ENCODE measurements around the gene MRFAP1L1. TPM values are rescaled to one million over a fixed set of nuclear protein-coding genes. Genes with fewer than 3 reads are reported as not detected.

The MRFAP1L1 gene
- total and polyA plus RNA-seq, 9 of the 15 experiments (the other 6 are each of a cell fraction or from before 2014, with no cell fraction given) = 37.6 to 111 (median 83.8) TPM

DNA sequence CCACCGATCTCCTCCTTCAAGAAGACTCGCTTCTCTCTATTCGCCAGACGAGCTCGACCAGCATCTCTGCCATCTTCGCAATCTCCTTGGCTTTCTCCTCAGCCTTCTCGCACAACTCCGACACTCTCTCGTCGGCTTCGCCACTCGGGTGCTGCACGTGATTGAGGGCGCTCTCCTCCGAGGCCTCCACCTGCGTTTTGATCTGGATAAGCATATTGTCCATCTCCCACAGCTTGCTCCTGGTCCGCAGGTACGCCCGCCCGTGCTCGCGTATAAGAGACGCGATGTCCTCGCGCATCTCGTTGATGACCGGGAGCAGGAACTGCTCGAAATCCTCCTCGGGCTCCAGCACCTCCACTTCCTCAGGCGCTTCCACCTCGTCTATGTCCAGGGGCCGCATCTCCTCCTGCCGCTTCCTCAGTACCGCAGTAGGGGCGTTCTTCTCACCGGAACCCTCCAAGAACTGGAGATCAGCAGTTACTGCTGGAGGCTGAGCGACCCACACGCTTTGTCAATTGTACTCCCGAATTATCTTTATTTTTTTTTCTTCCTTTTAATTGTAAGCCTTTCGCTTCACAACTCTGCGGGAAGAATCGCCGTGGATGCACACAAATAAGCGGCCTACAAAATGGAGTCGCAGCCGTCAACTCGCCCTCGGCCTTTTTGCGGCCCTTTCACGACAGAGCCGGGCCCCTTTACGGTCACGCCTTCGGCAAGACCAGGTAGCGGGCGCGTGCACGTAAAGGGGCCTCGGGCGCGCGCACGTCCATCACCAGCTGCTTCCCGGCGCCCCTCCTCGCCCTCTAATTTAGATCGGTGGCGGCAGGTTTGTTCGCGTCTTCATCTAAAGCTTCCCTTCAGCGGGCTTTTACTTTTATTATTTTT lies at the start of gene MRFAP1L1 (continued):
- TF ChIP-seq ZNF408 (CRISPR knock-in tag; IDR thresholded peaks at IDR 0.05; ENCODE audit: low read depth) (no peak), CBX2 (IDR thresholded peaks at IDR 0.05; ENCODE audit: insufficient read depth, low read length, poor library complexity, severe bottlenecking) (no peak), RCOR1 (IDR thresholded peaks at IDR 0.05; ENCODE audit: borderline replicate concordance in 1 of 2, low read depth in 2 of 2, low read length in 2 of 2) (no peak; a peak in 1 of 4 replicates), NFE2 (IDR thresholded peaks at IDR 0.05; ENCODE audit: low read depth) (no peak), ZNF668 (CRISPR knock-in tag; IDR thresholded peaks at IDR 0.05) (no peak), ZNF507 (tag; conservative IDR thresholded peaks at IDR 0.05) (no peak), HMGN3 (IDR thresholded peaks at IDR 0.05; ENCODE audit: borderline replicate concordance, extremely low read depth, insufficient read length, low read depth, low read length) (no peak), HDGF (IDR thresholded peaks at IDR 0.05) (no peak), SMAD2 (IDR thresholded peaks at IDR 0.05; ENCODE audit: low read depth, low read length) (no peak), FOXM1 (IDR thresholded peaks at IDR 0.05; ENCODE audit: low read depth) (0 out of 2 replicates have a peak, but pooled peaks have one; percentile 4), FOXM1 (CRISPR knock-in tag; IDR thresholded peaks at IDR 0.05; ENCODE audit: low read depth) (no peak), HNRNPK (IDR thresholded peaks at IDR 0.05; ENCODE audit: low read depth, low read length, poor library complexity, severe bottlenecking) (no peak), ZNF830 (CRISPR knock-in tag; IDR thresholded peaks at IDR 0.05) (no peak), BHLHE40 (IDR thresholded peaks at IDR 0.05; ENCODE audit: low read length) (peak; percentile 84)
- TF ChIP-seq, protein P1, sequence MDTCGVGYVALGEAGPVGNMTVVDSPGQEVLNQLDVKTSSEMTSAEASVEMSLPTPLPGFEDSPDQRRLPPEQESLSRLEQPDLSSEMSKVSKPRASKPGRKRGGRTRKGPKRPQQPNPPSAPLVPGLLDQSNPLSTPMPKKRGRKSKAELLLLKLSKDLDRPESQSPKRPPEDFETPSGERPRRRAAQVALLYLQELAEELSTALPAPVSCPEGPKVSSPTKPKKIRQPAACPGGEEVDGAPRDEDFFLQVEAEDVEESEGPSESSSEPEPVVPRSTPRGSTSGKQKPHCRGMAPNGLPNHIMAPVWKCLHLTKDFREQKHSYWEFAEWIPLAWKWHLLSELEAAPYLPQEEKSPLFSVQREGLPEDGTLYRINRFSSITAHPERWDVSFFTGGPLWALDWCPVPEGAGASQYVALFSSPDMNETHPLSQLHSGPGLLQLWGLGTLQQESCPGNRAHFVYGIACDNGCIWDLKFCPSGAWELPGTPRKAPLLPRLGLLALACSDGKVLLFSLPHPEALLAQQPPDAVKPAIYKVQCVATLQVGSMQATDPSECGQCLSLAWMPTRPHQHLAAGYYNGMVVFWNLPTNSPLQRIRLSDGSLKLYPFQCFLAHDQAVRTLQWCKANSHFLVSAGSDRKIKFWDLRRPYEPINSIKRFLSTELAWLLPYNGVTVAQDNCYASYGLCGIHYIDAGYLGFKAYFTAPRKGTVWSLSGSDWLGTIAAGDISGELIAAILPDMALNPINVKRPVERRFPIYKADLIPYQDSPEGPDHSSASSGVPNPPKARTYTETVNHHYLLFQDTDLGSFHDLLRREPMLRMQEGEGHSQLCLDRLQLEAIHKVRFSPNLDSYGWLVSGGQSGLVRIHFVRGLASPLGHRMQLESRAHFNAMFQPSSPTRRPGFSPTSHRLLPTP (IDR thresholded peaks at IDR 0.05; ENCODE audit: borderline replicate concordance, extremely low read depth, insufficient read length) = no peak
- TF ChIP-seq, protein P2, sequence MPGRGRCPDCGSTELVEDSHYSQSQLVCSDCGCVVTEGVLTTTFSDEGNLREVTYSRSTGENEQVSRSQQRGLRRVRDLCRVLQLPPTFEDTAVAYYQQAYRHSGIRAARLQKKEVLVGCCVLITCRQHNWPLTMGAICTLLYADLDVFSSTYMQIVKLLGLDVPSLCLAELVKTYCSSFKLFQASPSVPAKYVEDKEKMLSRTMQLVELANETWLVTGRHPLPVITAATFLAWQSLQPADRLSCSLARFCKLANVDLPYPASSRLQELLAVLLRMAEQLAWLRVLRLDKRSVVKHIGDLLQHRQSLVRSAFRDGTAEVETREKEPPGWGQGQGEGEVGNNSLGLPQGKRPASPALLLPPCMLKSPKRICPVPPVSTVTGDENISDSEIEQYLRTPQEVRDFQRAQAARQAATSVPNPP (IDR thresholded peaks at IDR 0.05; ENCODE audit: borderline replicate concordance, insufficient read depth, insufficient read length) = no peak
- TF ChIP-seq, protein P3, sequence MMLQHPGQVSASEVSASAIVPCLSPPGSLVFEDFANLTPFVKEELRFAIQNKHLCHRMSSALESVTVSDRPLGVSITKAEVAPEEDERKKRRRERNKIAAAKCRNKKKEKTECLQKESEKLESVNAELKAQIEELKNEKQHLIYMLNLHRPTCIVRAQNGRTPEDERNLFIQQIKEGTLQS (IDR thresholded peaks at IDR 0.05) = no peak
- TF ChIP-seq, protein P3 (CRISPR knock-in tag; conservative IDR thresholded peaks at IDR 0.05) = 0 out of 2 replicates have a peak, but pooled peaks have one; percentile 72
- TF ChIP-seq, protein P4, sequence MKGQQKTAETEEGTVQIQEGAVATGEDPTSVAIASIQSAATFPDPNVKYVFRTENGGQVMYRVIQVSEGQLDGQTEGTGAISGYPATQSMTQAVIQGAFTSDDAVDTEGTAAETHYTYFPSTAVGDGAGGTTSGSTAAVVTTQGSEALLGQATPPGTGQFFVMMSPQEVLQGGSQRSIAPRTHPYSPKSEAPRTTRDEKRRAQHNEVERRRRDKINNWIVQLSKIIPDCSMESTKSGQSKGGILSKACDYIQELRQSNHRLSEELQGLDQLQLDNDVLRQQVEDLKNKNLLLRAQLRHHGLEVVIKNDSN (CRISPR knock-in tag; IDR thresholded peaks at IDR 0.05) = peak; percentile 82
- TF ChIP-seq, protein P5, sequence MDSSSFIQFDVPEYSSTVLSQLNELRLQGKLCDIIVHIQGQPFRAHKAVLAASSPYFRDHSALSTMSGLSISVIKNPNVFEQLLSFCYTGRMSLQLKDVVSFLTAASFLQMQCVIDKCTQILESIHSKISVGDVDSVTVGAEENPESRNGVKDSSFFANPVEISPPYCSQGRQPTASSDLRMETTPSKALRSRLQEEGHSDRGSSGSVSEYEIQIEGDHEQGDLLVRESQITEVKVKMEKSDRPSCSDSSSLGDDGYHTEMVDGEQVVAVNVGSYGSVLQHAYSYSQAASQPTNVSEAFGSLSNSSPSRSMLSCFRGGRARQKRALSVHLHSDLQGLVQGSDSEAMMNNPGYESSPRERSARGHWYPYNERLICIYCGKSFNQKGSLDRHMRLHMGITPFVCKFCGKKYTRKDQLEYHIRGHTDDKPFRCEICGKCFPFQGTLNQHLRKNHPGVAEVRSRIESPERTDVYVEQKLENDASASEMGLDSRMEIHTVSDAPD (CRISPR knock-in tag; IDR thresholded peaks at IDR 0.05) = no peak
